CD4-positive, alpha-beta T cell treated with Interleukin-6 at 100 ng/mL for 8 hours (primary cell): ENCODE measurements around the gene OR6K6.

Experiments
- DNase-seq: peaks from one replicate; pipeline ENCODE4 v3.0.0-alpha.2; 2020; ENCODE audit warnings: mixed read lengths, low spot score

OR6K6 gene, protein sequence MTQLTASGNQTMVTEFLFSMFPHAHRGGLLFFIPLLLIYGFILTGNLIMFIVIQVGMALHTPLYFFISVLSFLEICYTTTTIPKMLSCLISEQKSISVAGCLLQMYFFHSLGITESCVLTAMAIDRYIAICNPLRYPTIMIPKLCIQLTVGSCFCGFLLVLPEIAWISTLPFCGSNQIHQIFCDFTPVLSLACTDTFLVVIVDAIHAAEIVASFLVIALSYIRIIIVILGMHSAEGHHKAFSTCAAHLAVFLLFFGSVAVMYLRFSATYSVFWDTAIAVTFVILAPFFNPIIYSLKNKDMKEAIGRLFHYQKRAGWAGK

DNA sequence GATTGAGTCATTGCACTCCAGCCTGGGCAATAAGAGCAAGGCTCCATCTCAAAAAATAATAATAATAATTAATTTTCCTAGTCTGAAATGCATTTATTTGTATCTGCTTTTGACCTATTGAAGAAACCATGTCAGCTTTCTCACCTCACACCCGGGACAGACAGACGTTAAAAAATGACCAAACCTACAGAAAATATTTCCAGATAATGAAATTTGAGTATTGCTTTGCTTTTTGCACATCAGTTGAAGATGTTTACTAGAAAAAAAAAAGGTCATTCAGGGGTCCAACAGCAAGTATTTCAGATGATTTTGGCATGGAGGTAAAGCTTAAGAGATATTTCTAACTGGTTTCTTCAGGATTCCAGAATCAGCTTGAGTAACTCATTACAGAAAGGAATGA, at the start of gene OR6K6:
Gene OR6K6 (plus strand): TSS at position 301 of the 400 bp plus-strand sequence. CDS start 168 bp downstream, outside the sequence.
- DNase-seq: no peak

DNA sequence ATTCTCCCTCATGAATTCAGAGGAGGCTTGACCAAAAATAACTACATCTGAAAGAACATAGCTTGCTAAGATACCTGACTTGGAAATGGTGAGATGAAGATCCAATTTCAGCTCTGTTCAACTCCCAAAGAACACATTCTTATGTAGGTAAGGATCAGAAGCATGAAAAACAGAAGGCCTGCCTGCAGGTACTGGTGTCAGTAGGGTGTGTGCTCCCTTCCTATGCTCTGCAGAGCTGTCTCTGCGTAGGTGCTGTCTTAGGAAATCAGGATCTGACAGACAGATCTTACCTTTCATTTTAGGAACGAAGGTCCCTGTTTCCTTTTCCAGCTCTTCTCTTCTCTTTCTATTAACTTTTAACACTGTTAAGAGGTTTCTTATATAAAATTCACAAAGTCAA, 48.4 kb upstream of the OR6K6 start:
- DNase-seq: no peak

DNA sequence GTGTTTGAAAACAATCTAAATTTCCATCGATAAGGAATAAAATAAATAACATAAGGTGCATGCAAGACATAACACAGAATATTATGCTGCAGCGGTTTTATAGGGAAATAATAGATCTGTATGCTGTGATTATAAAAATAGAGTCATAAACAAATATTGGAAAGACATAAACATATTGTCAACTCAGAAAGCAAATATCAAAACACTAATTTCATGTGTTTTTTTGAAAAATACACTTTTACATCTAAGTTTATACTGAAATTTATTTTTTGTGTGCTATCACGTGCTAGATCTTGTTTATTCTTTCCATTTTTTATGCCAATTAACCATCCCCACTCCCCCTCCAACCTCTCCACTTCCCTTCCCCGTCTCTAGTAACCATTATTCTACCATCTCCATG, 43.4 kb upstream of the OR6K6 start:
- DNase-seq: no peak

DNA sequence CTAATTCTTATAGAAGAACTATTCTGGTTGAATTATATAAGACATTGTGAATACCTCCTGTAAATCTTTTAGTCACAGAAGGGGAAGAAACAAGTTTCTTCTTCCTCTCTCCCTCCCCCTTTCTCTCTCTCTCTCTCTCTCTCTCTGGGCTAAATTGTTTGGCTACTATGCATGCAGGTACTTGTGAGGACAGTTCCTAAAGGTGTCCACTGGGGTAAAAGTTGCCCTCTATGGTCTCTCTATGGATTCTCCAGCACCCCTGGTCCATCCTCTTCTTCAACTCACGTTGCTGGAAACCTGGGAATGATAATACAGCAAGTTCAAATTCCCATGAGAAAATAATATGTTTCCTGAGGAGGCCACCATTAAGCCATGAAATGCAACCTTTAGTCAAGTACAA, 39.8 kb upstream of the OR6K6 start:
- DNase-seq: no peak

DNA sequence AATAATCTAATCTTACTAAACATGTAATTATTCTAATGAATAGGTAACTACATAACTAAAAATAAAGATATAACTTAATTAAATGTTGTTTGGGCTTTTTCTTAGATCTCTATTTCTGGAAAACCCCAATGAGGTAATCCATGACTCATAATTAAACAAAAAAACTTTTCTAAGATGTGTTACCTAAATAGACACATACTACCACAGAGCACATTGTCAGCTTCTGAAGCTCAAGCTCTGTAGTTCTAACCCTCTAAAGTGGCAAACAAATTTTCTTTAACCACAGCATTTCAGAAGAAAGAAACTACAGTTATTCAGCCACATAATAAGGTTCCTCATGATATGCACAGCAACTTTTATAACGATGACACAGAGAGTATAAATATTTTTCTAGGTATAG, 38.2 kb upstream of the OR6K6 start:
- no peak for DNase-seq

DNA sequence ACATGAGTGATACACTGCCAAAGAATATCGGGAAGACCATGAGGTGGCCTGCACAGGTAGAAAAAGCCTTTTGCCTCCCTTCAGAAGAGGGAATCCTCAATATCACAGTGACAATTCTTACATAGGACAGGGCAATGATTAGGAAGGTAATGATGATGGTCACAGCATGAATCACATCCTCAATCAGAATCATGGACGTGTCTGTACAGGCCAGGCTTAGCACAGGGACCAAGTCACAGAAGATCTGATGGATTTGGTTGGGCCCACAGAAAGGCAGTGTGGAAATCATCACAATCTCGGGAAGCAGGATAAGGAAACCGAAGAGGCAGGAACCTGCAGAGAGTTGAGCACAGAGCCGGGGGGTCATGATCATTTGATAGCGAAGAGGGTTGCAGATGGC, 37.2 kb upstream of the OR6K6 start:
- DNase-seq: no peak

DNA sequence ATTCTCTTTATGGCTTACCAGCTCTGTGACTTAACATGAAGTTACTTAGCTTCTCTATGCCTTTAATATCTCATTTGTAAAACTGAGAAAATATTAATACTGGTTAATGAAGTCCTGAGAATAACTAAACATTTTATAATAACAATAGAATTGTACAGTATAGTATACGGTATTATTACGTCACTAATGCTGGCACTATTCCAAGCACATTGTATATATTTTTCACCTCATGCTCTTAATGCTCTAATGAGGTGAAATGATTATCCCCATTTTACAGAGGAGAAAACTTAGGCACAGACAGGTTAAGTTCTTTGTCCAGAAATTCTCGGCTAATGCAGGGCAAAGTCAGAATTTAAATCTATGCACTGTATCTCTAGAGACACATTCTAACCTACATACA, 34.9 kb upstream of the OR6K6 start:
- DNase-seq: no peak

DNA sequence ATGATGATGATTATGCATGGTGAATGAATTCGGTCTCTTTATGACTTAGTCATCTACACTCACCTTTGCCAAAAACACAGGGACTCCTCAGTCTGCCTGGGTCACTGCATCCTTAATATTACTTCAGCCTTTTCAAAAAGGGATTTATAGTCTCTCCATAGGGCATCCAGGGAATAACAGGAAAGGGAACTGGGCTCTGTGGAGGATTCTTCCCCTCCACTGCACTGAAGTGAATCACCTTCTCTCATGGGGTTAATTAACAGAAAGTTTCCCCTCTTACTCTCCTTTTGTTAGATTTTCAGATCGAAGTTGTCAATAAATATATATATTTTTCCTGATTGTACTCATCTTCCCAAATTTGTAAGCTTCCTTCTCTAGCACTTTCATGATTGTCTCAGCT, 33.9 kb upstream of the OR6K6 start, which contains the start of gene OR6K3:
Gene OR6K3 (minus strand): TSS at position 101 of the 400 bp plus-strand sequence. CDS start 2,605 bp downstream, outside the sequence.
- no peak for DNase-seq

DNA sequence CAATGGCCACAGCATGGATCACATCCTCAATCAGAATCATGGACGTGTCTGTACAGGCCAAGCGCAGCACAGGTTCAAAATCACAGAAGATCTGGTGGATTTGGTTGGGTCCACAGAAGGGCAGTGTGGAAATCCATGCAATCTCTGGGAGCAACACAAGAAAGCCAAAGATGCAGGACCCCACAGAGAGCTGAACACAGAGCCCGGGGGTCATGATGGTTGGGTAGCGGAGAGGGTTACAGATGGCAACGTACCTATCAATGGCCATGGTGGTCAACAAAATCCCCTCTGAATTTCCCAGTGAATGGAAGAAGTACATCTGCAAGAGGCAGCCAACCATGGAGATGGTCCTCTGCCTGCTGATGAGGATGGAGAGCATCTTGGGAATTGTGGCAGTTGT, 30.1 kb upstream of the OR6K6 start:
- DNase-seq: no peak

DNA sequence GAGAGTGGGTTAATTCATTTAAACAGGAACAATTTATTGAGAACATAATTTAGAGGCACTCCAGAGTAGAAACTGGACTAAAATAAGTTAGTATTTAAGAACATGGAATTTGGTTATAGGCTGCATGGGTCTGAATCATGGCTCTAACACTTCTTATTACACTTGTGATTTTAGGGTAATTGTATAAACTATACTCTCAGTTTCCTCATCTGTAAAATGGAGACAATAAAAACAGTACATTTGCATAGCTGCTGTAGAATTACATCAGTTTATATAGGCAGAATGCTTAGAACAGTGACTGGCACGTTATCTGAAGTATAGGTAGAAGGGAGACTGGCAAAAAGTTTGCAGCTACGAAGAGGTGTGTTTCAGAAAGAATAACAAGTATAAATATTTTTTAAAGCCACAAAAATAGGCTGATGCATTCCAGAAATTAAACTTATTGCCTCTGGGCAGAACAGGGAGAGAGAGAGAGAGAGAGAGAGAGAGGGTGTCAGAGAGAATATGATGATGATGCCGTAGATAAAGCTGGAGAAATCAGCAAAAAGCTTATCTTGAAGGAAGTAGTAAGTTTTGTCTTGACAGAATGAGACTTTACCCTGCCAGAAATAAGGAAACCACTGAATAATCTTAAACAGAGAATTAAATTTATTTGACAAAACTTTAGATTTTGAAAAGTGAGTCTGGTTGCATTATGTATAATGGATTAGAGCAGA, 25.9 kb upstream of the OR6K6 start:
- no peak for DNase-seq

DNA sequence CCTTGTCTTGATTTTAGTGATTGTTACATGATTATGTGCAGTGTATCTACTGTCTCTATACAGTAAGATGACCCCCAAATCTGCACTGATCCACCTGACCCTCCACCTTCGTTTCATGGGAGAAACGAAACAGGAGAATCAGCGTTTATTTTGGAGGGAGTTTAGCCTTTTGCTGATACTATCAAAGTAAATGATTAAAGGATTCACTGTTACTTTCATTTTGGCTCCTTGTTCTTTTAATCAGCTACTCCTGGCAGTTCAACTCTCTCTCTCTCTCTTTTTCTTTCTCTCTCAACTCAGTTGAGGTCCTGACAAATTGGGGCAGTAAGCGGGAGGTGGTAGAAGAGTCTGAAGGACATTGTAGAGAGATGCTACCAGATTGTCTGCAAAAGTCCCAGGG, 24.1 kb upstream of the OR6K6 start:
- DNase-seq: no peak

DNA sequence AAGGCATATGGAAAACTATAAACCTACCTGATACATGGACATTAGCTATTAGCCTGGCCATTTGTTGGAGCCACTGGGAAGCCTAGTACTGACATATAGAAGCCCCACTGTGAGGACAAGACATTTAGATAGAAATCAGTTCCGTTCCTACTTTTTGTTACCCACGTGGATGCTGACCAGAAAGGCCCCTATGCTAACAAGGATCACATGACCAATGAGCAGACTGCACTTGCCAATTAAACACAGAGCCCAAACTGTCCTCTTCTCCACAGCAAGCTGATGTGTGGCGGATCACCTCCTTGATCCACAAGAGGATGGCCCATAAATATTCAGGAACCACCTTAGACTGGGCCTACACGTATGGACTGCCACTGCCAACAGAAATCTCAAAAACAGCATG, 22.8 kb upstream of the OR6K6 start:
- no peak for DNase-seq

DNA sequence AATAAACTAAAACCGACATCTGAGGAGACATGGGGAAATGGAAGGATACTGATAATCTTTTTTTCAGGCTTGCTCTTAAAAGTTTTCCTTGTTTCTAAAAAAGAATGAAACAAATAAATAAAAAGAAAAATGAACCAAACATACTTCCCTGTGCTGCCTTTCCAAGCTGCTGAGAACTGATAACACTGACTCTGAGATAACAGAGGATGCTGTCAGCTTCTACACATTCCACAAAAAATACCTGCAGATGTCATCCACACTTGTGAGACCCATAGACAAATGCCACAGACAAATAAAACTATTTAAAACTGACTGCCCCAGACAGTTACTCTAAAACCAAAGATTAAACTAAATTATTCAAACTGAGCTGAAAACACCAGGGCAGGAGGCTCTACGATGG, 22.0 kb upstream of the OR6K6 start:
- no peak for DNase-seq

DNA sequence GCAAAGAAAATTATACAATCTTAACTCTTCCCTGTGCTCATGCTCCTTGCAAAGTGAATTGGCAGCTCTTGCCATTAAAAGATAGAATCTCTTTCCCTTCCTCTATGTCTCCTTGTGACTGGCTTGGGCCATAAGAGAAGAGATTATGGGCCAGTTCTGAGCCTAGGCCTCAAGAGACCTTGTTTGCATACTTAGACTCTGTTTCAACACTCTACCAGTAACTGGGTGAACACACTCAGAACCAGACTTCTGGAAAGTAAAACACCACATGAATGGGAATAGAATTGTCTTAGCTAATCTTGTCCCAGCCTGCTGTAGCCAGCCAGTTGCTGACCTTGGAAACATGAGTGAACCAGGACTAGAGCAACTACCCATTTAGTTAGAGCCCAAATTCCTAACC, 18.7 kb upstream of the OR6K6 start:
- no peak for DNase-seq

DNA sequence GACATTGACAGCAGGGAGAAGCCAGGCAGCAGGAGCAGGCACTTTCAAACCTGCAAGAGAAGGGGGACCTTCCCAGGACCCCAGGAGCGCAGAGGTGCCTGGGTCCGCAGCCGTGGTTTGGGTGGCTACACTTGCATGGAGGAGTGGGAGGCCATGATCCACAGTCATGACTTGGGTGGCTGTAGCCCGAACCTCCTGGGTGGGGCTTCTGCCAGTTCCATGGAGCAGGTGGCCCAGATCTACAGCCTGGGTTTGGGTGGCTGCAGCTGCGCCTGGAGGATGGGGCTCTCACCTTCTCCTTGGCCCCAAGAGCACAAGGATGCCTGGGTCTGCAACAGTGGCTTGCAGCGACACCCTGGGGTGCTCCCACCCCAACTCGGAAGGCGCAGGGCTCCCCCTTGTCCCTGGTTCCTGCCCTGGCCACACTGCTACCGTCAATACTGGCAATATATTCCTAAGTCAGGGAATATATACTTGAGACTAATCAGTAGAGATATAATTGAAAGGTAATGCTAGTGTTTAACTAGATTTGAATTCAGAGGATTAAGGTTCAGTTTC, 2.3 kb upstream of the OR6K6 start:
- no peak for DNase-seq

DNA sequence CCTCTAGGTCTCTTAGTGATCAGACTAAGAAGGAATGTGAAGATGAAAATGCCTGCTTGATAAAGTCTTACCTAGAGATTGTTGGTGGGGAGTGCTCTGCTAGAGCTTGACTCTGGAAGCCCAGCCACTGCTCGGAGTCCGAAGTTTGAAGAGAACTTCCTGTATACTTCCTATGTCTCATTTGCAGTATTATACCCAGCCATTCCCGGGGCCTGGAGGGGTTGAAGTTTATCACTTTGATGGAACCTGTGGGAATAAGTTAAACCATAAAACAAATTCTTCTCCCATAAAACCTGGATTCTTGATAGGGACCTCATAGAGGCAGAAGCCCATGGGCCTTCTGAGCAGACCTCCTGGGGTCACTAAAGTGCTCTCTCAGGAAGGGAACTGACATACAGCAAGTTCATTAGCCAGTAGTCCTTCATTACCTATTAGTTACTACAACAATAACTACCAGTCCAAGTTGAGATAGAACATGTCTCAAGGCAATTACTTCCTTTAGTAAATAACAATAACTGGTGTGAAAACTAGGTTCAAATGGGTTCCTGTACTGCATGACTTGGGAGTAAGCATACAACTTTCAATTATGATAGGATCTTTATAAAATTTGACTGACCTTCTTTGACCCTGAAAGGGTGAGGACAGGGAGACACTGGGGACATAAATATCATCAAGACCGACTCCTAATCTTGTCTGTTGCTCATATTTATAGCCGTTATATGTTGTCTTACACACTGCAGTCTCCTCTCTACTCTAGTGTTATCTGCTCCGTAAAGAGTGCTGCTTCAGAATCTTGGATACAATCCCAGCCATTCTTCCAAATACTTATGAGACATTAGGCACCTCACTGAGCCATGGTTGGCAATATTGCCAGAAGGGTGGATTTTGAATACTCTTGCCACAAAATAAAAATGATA, 17.7 kb downstream of the OR6K6 start, which contains the start of gene OR6N1:
Gene OR6N1 (minus strand): TSS at position 246 of the 917 bp plus-strand sequence. CDS start 5,513 bp downstream, outside the sequence.
- no peak for DNase-seq

DNA sequence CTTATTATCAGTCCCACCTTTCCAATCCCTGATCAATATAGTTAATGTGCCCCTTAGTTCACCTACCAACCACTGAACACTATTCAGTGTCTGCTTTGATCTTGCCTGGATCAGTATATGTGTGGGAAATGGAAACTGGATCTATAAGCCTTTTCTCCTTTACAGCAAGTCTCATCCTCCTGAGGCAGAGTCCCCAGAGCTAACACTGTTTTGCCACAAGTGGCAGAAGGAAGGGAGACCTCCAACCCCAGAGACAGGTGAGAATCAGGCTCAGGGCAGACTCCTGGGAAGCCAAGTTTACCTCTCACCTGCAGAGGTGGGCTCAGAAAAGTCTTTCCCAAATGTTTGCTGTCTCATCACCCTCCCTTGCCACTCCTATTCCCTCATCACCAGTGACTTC, 26.6 kb downstream of the OR6K6 start, which contains the start of gene OR6N2:
Gene OR6N2 (minus strand): TSS at position 101 of the 400 bp plus-strand sequence. CDS start 3,569 bp downstream, outside the sequence.
- DNase-seq: no peak

DNA sequence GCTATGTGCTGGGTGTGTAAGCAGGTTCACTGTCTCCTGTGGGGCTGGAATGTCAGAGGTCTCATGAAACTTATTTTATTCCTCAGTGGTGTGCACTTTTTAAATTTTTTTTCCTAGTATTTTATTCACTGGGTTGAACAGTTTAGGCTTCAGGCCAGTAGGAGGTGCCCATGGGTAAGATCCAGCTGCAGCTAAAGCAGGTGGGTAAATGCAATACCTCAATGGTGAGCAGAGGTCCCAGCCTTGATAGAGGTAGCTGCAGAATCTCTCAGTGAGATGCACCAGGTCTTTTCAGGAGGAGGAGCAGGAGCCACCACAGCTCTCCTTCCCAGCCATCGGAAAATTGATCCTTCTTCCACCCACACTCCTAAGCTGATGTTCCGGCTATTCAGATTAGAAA, 39.1 kb downstream of the OR6K6 start:
- peak; percentile 15 for DNase-seq

DNA sequence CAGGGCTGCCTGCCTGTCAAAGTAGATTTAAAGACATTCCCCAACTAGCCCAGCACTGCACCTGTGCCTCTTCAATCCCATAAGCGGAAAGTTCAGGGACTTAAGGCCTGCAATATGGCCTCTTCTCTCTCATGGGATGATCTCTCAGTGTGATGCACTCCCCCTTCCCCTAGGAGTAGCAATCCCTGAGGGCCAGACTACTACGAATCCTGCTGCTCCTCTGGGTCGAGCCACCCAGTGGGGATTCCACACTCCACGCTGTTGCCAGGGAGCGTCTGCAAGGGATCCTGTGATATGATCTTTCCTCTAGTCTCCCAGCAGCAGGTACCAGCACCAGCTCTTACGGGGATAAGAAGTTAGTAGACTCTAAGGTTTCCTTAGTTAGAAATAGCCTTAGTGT, 39.7 kb downstream of the OR6K6 start:
- DNase-seq: no peak

DNA sequence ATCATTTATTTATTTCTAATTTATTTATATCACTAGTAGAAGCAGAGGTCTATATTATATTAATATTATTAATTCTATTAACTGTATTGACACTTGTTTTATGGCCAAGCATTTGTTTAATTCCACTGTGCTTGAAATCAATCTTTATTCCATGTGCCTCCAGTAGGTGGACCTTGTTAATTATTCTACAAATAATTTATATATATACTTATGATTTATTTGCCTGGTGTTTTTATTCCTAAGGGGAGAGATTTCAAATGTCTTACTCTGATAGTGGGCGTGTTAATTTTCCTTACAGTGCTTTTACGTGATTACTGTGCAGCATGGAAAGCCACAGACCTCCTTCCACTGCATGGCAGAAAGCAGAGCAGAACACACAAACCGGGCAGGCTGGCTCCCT, 44.0 kb downstream of the OR6K6 start:
- DNase-seq: no peak

DNA sequence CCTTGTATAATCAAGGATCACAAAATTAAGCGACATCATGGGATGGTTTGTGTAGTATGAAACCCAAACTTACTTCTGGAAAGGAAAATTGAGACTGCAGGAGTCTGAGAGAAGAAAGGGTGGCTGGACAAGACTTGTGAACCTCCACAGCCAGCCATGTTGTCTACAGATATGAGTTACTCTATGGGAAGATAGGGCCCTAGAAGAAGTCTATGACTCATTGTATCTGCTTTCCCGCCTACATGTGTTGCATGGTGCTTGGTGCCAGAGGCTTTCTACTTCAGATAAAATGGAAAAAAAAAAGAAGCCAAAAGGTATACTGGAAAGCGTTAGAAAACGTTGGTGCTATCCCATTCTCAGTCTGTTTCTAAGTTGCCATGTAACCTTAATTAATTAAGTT, 45.2 kb downstream of the OR6K6 start:
- no peak for DNase-seq

DNA sequence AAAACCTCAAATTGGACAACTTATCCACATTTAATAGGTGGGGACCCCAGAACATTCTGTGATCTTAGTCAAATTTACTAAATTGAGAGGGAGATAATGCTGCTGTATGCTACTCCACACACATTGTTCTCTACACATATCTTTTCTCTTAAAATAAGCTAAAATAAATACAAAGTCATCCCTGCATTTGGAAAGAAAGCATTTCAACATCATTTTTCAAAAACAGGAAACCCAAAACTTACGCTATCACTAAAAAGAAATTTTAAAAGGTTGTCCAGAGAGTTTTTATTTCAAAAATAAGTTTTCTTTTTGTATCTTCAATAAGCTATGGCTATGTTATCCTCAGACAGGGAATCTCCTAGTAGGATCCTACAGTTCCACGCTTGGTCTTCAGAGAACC, 46.0 kb downstream of the OR6K6 start:
- DNase-seq: no peak
